HepG2 (cell line): ENCODE results near the gene DDX1. TPM values are rescaled to one million over a fixed set of nuclear protein-coding genes. Genes with fewer than 3 reads are reported as not detected.

ENCODE experiments used
- ARNT ChIP-seq: fragments of 450-650 bp; IDR thresholded peaks from 2 replicates; pipeline ENCODE4 v1.6.1; 2017
- CREM ChIP-seq, 2 experiments: sonication (generic) in 1 of 2; formaldehyde crosslinking in 1 of 2; IDR thresholded peaks; 2 replicates each; pipeline versions ENCODE4 v1.4.0 to v1.6.1; 2016 to 2020; ENCODE audit warnings: antibody characterized with exemption in 1 of 2, mild to moderate bottlenecking in 1 of 2, missing genetic modification reagents in 1 of 2
- EEA1 ChIP-seq: sonication (generic); formaldehyde crosslinking; IDR thresholded peaks from 2 replicates; pipeline ENCODE4 v1.5.1; 2020; ENCODE audit warnings: mild to moderate bottlenecking, missing genetic modification reagents, borderline replicate concordance
- EP300 ChIP-seq, 3 experiments: sonication (generic) in 1 of 3; formaldehyde crosslinking in 1 of 3; IDR thresholded peaks; 2 replicates each; pipeline versions ENCODE4 v1.5.1 to v1.6.1; 2011 to 2020; ENCODE audit warnings: low read depth in 2 of 3, low read length in 2 of 3, borderline replicate concordance in 1 of 3, improper control_type of control experiment in 1 of 3, mild to moderate bottlenecking in 1 of 3, missing genetic modification reagents in 1 of 3, moderate library complexity in 1 of 3
- FOXA1 ChIP-seq, 2 experiments: fragments of 450-650 bp in 1 of 2; sonication (generic) in 1 of 2; formaldehyde crosslinking in 1 of 2; IDR thresholded peaks; 2 replicates each; pipeline versions ENCODE4 v1.4.0 to v1.6.1; 2016 to 2020; ENCODE audit warnings: missing genetic modification reagents in 1 of 2
- FOXA3 ChIP-seq: IDR thresholded peaks from 2 replicates; pipeline ENCODE4 v1.6.1; 2016; ENCODE audit warnings: missing genetic modification reagents, missing compliant biosample characterization
- HNF4G ChIP-seq, 2 experiments: sonication (generic) in 1 of 2; formaldehyde crosslinking in 1 of 2; IDR thresholded peaks; 2 replicates each; pipeline versions ENCODE4 v1.4.0 to v1.6.1; 2011 to 2020; ENCODE audit warnings: borderline replicate concordance in 2 of 2, low read depth in 2 of 2, mild to moderate bottlenecking in 2 of 2, low read length in 1 of 2, missing genetic modification reagents in 1 of 2, moderate library complexity in 1 of 2
- MLX ChIP-seq: IDR thresholded peaks from 2 replicates; pipeline ENCODE4 v1.6.1; 2016
- NFYB ChIP-seq: sonication (generic); formaldehyde crosslinking; IDR thresholded peaks from 2 replicates; pipeline ENCODE4 v1.4.0; 2020; ENCODE audit warnings: missing genetic modification reagents
- SIX4 ChIP-seq: sonication (generic); formaldehyde crosslinking; IDR thresholded peaks from 2 replicates; pipeline ENCODE4 v1.4.0; 2020; ENCODE audit warnings: missing genetic modification reagents
- WIZ ChIP-seq: sonication (generic); formaldehyde crosslinking; IDR thresholded peaks from 2 replicates; pipeline ENCODE4 v1.5.1; 2020; ENCODE audit warnings: mild to moderate bottlenecking, missing genetic modification reagents
- ZKSCAN5 ChIP-seq: sonication (generic); formaldehyde crosslinking; IDR thresholded peaks from 2 replicates; pipeline ENCODE4 v1.5.1; 2020; ENCODE audit warnings: mild to moderate bottlenecking, missing genetic modification reagents
- ZNF253 ChIP-seq: sonication (generic); formaldehyde crosslinking; IDR thresholded peaks from 2 replicates; pipeline ENCODE4 v1.8.0; 2022; ENCODE audit warnings: mild to moderate bottlenecking, missing genetic modification reagents, borderline replicate concordance
- polyA plus RNA-seq, 8 experiments: library from polyadenylated mRNA; depleted of rRNA in 3 of 8; stranded (reverse) in 7 of 8; unstranded in 1 of 8; fragments of >200 nt; fragmentation: Illumina TruSeq in 4 of 8; extraction: Trizol in 4 of 8; gene quantifications; 2 replicates each; pipeline versions ENCODE4 v1.2.1 to v1.2.3, GENCODE V29; 2011 to 2016; ENCODE audit warnings: low read depth in 4 of 8, missing spikeins in 1 of 8, mixed read lengths in 1 of 8; ENCODE audit not compliant: insufficient read depth in 1 of 8
- total RNA-seq, 5 experiments: library from RNA; depleted of rRNA; stranded (reverse); fragments of >200 nt; fragmentation: Illumina TruSeq; extraction: Trizol; gene quantifications; 2 replicates each; pipeline ENCODE4 v1.2.3, GENCODE V29; 2016; ENCODE audit warnings: low read depth in 1 of 5
- TF ChIP-seq, protein P1 (sequence below): sonication (generic); formaldehyde crosslinking; IDR thresholded peaks from 2 replicates; pipeline ENCODE4 v1.5.0; 2020; ENCODE audit warnings: missing genetic modification reagents
- TF ChIP-seq, protein P2 (sequence below): sonication (generic); formaldehyde crosslinking; IDR thresholded peaks from 2 replicates; pipeline ENCODE4 v1.4.0; 2020; ENCODE audit warnings: mild to moderate bottlenecking, missing genetic modification reagents
- TF ChIP-seq, protein P3 (sequence below): IDR thresholded peaks from 2 replicates; pipeline ENCODE4 v1.6.1; 2012; ENCODE audit warnings: low read depth, low read length, improper control_type of control experiment

Gene DDX1
- total and polyA plus RNA-seq, 2 of the 13 experiments (the other 11 are each of a cell fraction or from before 2014, with no cell fraction given): 81.6 to 130 TPM

- TF ChIP-seq EEA1 (CRISPR knock-in tag): no peak
- TF ChIP-seq, protein P1, sequence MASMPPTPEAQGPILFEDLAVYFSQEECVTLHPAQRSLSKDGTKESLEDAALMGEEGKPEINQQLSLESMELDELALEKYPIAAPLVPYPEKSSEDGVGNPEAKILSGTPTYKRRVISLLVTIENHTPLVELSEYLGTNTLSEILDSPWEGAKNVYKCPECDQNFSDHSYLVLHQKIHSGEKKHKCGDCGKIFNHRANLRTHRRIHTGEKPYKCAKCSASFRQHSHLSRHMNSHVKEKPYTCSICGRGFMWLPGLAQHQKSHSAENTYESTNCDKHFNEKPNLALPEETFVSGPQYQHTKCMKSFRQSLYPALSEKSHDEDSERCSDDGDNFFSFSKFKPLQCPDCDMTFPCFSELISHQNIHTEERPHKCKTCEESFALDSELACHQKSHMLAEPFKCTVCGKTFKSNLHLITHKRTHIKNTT (CRISPR knock-in tag): no peak
- no peak for TF ChIP-seq ZNF253 (CRISPR knock-in tag)
- peak in 1 of 2 experiments; percentile 54; a peak in 1 of 4 replicates for TF ChIP-seq EP300 (IDR thresholded peaks at IDR 0.05; ENCODE audit: low read depth in 2 of 2, low read length in 2 of 2)
- TF ChIP-seq EP300 (CRISPR knock-in tag; IDR thresholded peaks at IDR 0.05; ENCODE audit: borderline replicate concordance): no peak
- TF ChIP-seq ZKSCAN5 (CRISPR knock-in tag): no peak
- TF ChIP-seq, protein P2, sequence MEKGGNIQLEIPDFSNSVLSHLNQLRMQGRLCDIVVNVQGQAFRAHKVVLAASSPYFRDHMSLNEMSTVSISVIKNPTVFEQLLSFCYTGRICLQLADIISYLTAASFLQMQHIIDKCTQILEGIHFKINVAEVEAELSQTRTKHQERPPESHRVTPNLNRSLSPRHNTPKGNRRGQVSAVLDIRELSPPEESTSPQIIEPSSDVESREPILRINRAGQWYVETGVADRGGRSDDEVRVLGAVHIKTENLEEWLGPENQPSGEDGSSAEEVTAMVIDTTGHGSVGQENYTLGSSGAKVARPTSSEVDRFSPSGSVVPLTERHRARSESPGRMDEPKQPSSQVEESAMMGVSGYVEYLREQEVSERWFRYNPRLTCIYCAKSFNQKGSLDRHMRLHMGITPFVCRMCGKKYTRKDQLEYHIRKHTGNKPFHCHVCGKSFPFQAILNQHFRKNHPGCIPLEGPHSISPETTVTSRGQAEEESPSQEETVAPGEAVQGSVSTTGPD (CRISPR knock-in tag): no peak
- TF ChIP-seq FOXA1 (IDR thresholded peaks at IDR 0.05): peak; percentile 90
- no peak for TF ChIP-seq FOXA1 (CRISPR knock-in tag; IDR thresholded peaks at IDR 0.05)
- TF ChIP-seq MLX (CRISPR knock-in tag): no peak
- TF ChIP-seq ARNT: no peak
- TF ChIP-seq NFYB: no peak
- TF ChIP-seq HNF4G (IDR thresholded peaks at IDR 0.05; ENCODE audit: borderline replicate concordance, low read depth, low read length): no peak
- TF ChIP-seq HNF4G (CRISPR knock-in tag; IDR thresholded peaks at IDR 0.05; ENCODE audit: borderline replicate concordance, low read depth): no peak
- peak; percentile 95 for TF ChIP-seq SIX4 (CRISPR knock-in tag)
- no peak for TF ChIP-seq WIZ
- TF ChIP-seq FOXA3 (CRISPR knock-in tag): peak; percentile 47
- 0 out of 2 replicates have a peak, but pooled peaks have one; percentile 35 for TF ChIP-seq CREM (IDR thresholded peaks at IDR 0.05)
- TF ChIP-seq CREM (CRISPR knock-in tag; IDR thresholded peaks at IDR 0.05): no peak
- TF ChIP-seq, protein P3, sequence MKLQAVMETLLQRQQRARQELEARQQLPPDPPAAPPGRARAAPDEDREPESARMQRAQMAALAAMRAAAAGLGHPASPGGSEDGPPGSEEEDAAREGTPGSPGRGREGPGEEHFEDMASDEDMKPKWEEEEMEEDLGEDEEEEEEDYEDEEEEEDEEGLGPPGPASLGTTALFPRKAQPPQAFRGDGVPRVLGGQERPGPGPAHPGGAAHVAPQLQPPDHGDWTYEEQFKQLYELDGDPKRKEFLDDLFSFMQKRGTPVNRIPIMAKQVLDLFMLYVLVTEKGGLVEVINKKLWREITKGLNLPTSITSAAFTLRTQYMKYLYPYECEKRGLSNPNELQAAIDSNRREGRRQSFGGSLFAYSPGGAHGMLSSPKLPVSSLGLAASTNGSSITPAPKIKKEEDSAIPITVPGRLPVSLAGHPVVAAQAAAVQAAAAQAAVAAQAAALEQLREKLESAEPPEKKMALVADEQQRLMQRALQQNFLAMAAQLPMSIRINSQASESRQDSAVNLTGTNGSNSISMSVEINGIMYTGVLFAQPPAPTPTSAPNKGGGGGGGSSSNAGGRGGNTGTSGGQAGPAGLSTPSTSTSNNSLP: peak; percentile 71
These were observed 37.5 kb downstream of the DDX1 start (continued) for GRCh38 chr2:15628899-15629855.
